Peyer's patch (tissue), 4 donors: Measurements from ENCODE around the gene MAPK1IP1L. TPM values are rescaled to one million over a fixed set of nuclear protein-coding genes. Genes with fewer than 3 reads are reported as not detected.

ENCODE experiments used
- DNase-seq, 3 donors: peaks; one replicate each; pipeline ENCODE4 v3.0.0-alpha.2; 2017 to 2019
- H3K27ac ChIP-seq, 4 donors: fragments of 200-600 bp; sonication (generic); one replicate each; pipeline ENCODE4 v1.5.1; 2016 to 2019
- H3K27me3 ChIP-seq, 2 donors: fragments of 200-600 bp; sonication (generic); one replicate each; pipeline ENCODE4 v1.5.1; 2019
- H3K36me3 ChIP-seq, 3 donors: fragments of 200-600 bp; sonication (generic); one replicate each; pipeline ENCODE4 v1.5.1; 2016 to 2019
- H3K4me1 ChIP-seq, 4 donors: fragments of 200-600 bp; sonication (generic); one replicate each; pipeline ENCODE4 v1.5.1; 2016 to 2019
- H3K4me3 ChIP-seq, 4 donors: fragments of 200-600 bp; sonication (generic); 1 replicate in 3 of 4; 2 replicates in 1 of 4; pipeline ENCODE4 v1.5.1; 2016 to 2019; ENCODE audit warnings: mild to moderate bottlenecking in 1 of 4
- H3K9me3 ChIP-seq, 4 donors: fragments of 200-600 bp; sonication (generic); one replicate each; pipeline ENCODE4 v1.5.1; 2016 to 2019; ENCODE audit warnings: mild to moderate bottlenecking in 1 of 4
- POLR2A ChIP-seq, 2 donors: fragments of 450-650 bp; IDR thresholded peaks; one replicate each; pipeline ENCODE4 v1.5.1; 2017; ENCODE audit warnings: antibody characterized with exemption in 2 of 2, mild to moderate bottlenecking in 2 of 2, moderate library complexity in 2 of 2
- total RNA-seq, 4 donors: library from RNA; depleted of rRNA; stranded (reverse); fragments of >200 nt; gene quantifications; one replicate each; pipeline ENCODE4 v1.1.0, GENCODE V29; 2016
- TF ChIP-seq, protein P1 (sequence below), 6 experiments: fragments of 450-650 bp in 4 of 6; fragments of 200-600 bp in 2 of 6; sonication (generic) in 1 of 6; IDR thresholded peaks; one replicate each; pipeline ENCODE4 v1.5.1; 2017 to 2019; ENCODE audit warnings: antibody characterized with exemption in 6 of 6, mild to moderate bottlenecking in 3 of 6, moderate library complexity in 1 of 6

The MAPK1IP1L gene
- total RNA-seq, 4 donors from 2014 or later: 27.2 to 56.6 (median 35.2) TPM

DNA sequence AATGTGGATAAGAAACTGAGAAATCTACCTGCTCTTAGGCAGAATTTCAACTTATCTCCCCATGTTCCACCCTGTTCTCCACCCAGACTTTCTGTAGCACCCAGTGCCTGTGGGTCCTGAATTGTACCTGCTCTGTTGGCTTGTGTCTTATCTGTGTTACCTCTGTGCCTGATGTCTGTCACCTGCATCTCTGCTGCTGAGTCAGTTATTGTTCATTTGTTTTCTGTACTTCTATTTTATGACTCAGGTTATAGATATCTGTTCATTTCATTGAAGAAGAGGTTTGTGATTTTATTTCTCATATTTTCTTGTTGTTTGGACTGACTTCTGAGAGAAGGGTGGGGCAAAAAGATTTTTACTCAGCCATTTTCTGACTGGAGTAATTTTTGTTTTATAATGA lies 12.7 kb upstream of the MAPK1IP1L start:
- no peaks in the 10 kb centered on the region for H3K4me1 ChIP-seq
- H3K36me3 ChIP-seq: peaks cover 0 to 47% (median 0%) of the 10 kb centered on the region in 3 donors
- no peaks in the 10 kb centered on the region for H3K9me3 ChIP-seq
- no peak for DNase-seq
- no peak overlapping the region for H3K4me3 ChIP-seq
- no peaks in the 10 kb centered on the region for H3K27me3 ChIP-seq
- no peak overlapping the region for H3K27ac ChIP-seq
- TF ChIP-seq, protein P1, sequence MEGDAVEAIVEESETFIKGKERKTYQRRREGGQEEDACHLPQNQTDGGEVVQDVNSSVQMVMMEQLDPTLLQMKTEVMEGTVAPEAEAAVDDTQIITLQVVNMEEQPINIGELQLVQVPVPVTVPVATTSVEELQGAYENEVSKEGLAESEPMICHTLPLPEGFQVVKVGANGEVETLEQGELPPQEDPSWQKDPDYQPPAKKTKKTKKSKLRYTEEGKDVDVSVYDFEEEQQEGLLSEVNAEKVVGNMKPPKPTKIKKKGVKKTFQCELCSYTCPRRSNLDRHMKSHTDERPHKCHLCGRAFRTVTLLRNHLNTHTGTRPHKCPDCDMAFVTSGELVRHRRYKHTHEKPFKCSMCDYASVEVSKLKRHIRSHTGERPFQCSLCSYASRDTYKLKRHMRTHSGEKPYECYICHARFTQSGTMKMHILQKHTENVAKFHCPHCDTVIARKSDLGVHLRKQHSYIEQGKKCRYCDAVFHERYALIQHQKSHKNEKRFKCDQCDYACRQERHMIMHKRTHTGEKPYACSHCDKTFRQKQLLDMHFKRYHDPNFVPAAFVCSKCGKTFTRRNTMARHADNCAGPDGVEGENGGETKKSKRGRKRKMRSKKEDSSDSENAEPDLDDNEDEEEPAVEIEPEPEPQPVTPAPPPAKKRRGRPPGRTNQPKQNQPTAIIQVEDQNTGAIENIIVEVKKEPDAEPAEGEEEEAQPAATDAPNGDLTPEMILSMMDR (IDR thresholded peaks at IDR 0.05): no peak
- no peak for TF ChIP-seq POLR2A (IDR thresholded peaks at IDR 0.05)

GRCh38 chr14:55043528-55043927 lies 7.9 kb upstream of the MAPK1IP1L start:
- TF ChIP-seq, protein P1 (IDR thresholded peaks at IDR 0.05): no peak
- no peak for TF ChIP-seq POLR2A (IDR thresholded peaks at IDR 0.05)
- H3K36me3 ChIP-seq: peaks cover 0 to 20% (median 0%) of the 10 kb centered on the region in 3 donors
- H3K9me3 ChIP-seq: no peaks in the 10 kb centered on the region
- H3K4me3 ChIP-seq: no peak overlapping the region
- DNase-seq: no peak
- no peaks in the 10 kb centered on the region for H3K4me1 ChIP-seq
- H3K27ac ChIP-seq: no peak overlapping the region
- H3K27me3 ChIP-seq: no peaks in the 10 kb centered on the region

GRCh38 chr14:55045087-55045486 lies 6.4 kb upstream of the MAPK1IP1L start:
- Histone ChIP-seq H3K4me1 (no peaks in the 10 kb centered on the region), H3K9me3 (no peaks in the 10 kb centered on the region), H3K27me3 (no peaks in the 10 kb centered on the region), H3K36me3 (peaks cover 0 to 20% (median 0%) of the 10 kb centered on the region in 3 donors), H3K4me3 (no peak overlapping the region), H3K27ac (no peak overlapping the region)
- DNase-seq: no peak
- TF ChIP-seq POLR2A (IDR thresholded peaks at IDR 0.05): no peak
- TF ChIP-seq, protein P1 (IDR thresholded peaks at IDR 0.05): no peak

DNA sequence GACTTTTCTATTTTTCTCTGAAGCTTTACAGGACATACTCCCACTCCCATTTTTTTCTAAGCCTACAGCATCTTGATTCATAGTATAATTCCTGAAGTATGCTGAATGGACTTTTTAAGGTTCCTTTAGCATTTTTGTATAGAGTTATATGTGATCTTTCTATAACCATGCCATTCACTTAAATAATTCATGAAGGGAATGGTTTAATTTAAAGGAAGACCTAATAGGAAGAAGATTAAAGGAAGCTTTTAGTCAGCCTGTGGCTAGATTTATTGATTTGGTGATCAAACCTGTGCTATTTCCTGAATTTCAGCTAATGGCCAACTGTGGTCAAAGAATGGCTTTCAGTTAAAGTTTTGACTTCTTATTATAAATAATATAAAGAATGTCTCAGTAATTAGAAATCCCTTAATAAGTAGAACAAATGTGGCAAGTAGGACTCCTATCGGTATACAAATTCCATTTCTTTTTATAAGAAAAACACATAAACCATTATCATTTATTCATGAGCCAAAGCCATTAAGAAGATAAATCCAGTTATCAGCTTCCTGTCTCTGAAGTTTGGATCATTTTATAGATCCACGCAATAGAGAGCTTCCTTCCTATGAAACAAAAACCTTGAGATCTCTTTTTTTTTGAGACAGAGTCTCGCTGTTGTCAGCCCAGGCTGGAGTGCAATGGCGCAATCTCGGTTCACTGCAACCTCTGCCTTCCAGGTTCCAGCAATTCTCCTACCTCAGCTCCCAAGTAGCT lies 4.0 kb upstream of the MAPK1IP1L start:
- H3K27ac ChIP-seq: no peak overlapping the region
- no peak for DNase-seq
- TF ChIP-seq, protein P1 (IDR thresholded peaks at IDR 0.05): no peak
- TF ChIP-seq POLR2A (IDR thresholded peaks at IDR 0.05): no peak

DNA sequence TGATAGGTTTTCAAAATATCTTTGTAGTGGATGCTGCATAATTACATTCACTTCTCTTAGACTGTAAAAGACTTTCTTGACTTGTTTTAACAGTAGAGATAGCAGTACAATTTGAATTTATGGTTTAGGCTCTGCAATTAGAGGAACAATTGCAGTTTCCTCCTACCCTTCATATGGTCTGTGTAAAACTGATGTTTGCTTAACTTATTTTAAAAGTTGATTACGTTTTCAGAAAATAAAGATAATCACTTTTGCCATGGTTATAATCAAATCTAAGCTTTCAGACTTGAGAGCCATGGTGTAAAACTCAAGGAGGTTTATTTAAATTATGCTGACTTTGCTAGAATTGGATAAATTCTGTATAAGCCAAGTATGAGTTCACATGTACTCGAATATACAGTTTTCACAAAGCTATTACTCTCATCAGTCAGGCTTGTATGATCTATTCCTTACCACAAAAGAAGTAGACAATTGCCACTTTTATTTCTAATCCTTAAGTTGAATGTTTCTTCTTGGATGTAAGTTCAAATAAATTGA lies 2.5 kb upstream of the MAPK1IP1L start:
- Histone ChIP-seq H3K27ac (no peak overlapping the region), H3K4me3 (no peak overlapping the region), H3K9me3 (no peaks in the 10 kb centered on the region), H3K36me3 (peaks cover 0 to 9% (median 0%) of the 10 kb centered on the region in 3 donors), H3K27me3 (no peaks in the 10 kb centered on the region), H3K4me1 (peaks cover 0 to 20% (median 1%) of the 10 kb centered on the region in 4 donors)
- DNase-seq: no peak
- TF ChIP-seq, protein P1 (IDR thresholded peaks at IDR 0.05): no peak
- no peak for TF ChIP-seq POLR2A (IDR thresholded peaks at IDR 0.05)

More for the DNA sequence above, 4.0 kb upstream of the MAPK1IP1L start:
- Histone ChIP-seq H3K4me3 (no peak overlapping the region), H3K9me3 (no peaks in the 10 kb centered on the region), H3K27me3 (no peaks in the 10 kb centered on the region), H3K4me1 (peaks cover 0 to 5% (median 0%) of the 10 kb centered on the region in 4 donors), H3K36me3 (peaks cover 0 to 20% (median 0%) of the 10 kb centered on the region in 3 donors)
